Upper lobe of left lung (tissue), 4 donors: ENCODE measurements around the gene RASGRF2.

ENCODE experiments used
- POLR2A ChIP-seq, 4 donors: fragments of 450-650 bp; IDR thresholded peaks; one replicate each; pipeline ENCODE4 v1.5.1; 2016 to 2017; ENCODE audit warnings: antibody characterized with exemption in 4 of 4, mild to moderate bottlenecking in 2 of 4
- POLR2AphosphoS5 ChIP-seq, 2 donors: sonication (generic); formaldehyde crosslinking; IDR thresholded peaks; one replicate each; pipeline ENCODE4 v1.5.1; 2017; ENCODE audit warnings: antibody characterized with exemption in 2 of 2
- TF ChIP-seq, protein P1 (sequence below), 6 experiments: fragments of 450-650 bp in 4 of 6; fragments of 200-600 bp in 2 of 6; sonication (generic) in 2 of 6; IDR thresholded peaks; one replicate each; pipeline ENCODE4 v1.5.1; 2016 to 2019; ENCODE audit warnings: antibody characterized with exemption in 6 of 6

DNA sequence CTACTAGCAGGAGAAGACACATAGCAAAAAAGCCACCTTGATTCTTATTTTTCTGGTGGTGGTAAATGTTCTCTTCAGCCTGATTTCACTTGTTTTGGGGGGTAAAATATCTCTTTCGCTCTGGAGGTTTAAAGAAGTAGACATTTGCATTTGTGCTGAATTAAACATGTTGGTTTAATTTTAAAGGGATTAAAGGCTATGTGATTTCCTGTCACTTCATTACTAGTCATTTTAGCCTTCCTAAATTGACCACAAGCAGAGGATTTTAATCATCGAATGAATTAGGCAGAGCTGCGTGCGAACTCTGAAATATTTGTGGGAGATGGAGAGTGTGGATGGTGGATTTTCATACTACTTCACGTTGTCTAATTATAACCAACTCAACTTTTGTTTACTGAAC, 4.8 kb downstream of the RASGRF2 start:
- TF ChIP-seq, protein P1, sequence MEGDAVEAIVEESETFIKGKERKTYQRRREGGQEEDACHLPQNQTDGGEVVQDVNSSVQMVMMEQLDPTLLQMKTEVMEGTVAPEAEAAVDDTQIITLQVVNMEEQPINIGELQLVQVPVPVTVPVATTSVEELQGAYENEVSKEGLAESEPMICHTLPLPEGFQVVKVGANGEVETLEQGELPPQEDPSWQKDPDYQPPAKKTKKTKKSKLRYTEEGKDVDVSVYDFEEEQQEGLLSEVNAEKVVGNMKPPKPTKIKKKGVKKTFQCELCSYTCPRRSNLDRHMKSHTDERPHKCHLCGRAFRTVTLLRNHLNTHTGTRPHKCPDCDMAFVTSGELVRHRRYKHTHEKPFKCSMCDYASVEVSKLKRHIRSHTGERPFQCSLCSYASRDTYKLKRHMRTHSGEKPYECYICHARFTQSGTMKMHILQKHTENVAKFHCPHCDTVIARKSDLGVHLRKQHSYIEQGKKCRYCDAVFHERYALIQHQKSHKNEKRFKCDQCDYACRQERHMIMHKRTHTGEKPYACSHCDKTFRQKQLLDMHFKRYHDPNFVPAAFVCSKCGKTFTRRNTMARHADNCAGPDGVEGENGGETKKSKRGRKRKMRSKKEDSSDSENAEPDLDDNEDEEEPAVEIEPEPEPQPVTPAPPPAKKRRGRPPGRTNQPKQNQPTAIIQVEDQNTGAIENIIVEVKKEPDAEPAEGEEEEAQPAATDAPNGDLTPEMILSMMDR (IDR thresholded peaks at IDR 0.05) = no peak
- TF ChIP-seq POLR2A (IDR thresholded peaks at IDR 0.05) (no peak), POLR2AphosphoS5 (IDR thresholded peaks at IDR 0.05) (no peak)
